ENCODE results near the gene AK3.

AK3 gene

GRCh38 chr9:4669890-4670289, 71.1 kb downstream of the AK3 start:
- TF ChIP-seq, protein P1, sequence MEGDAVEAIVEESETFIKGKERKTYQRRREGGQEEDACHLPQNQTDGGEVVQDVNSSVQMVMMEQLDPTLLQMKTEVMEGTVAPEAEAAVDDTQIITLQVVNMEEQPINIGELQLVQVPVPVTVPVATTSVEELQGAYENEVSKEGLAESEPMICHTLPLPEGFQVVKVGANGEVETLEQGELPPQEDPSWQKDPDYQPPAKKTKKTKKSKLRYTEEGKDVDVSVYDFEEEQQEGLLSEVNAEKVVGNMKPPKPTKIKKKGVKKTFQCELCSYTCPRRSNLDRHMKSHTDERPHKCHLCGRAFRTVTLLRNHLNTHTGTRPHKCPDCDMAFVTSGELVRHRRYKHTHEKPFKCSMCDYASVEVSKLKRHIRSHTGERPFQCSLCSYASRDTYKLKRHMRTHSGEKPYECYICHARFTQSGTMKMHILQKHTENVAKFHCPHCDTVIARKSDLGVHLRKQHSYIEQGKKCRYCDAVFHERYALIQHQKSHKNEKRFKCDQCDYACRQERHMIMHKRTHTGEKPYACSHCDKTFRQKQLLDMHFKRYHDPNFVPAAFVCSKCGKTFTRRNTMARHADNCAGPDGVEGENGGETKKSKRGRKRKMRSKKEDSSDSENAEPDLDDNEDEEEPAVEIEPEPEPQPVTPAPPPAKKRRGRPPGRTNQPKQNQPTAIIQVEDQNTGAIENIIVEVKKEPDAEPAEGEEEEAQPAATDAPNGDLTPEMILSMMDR (IDR thresholded peaks at IDR 0.05), result no peak
- H3K4me3 ChIP-seq (ENCODE audit: low read depth, low read length), result no peak overlapping the region

GRCh38 chr9:4668604-4669003, 72.4 kb downstream of the AK3 start:
- no peak overlapping the region for H2AFZ ChIP-seq
- H3K4me3 ChIP-seq (ENCODE audit: low read depth, low read length), result no peak overlapping the region
- TF ChIP-seq, protein P1 (IDR thresholded peaks at IDR 0.05), result no peak
- no peaks in the 10 kb centered on the region for H3K79me2 ChIP-seq
- peaks cover 2% of the 10 kb centered on the region for H3K4me1 ChIP-seq
- no peaks in the 10 kb centered on the region for H3K27me3 ChIP-seq (ENCODE audit: control insufficient read depth, insufficient read depth, low read length)
- no peak overlapping the region for H3K9ac ChIP-seq
- H3K9me3 ChIP-seq (ENCODE audit: control insufficient read depth, low read length), result no peaks in the 10 kb centered on the region
- no peaks in the 10 kb centered on the region for H3K36me3 ChIP-seq (ENCODE audit: control insufficient read depth, insufficient read depth, low read length)
- no peak overlapping the region for H3K27ac ChIP-seq
- H3K4me2 ChIP-seq (ENCODE audit: low read length), result no peak overlapping the region

More at GRCh38 chr9:4669890-4670289, 71.1 kb downstream of the AK3 start:
- Histone ChIP-seq H3K36me3 (ENCODE audit: control insufficient read depth, insufficient read depth, low read length) (no peaks in the 10 kb centered on the region), H3K4me1 (peaks cover 2% of the 10 kb centered on the region), H3K27ac (no peak overlapping the region), H3K9ac (no peak overlapping the region), H3K4me2 (ENCODE audit: low read length) (no peak overlapping the region), H2AFZ (no peak overlapping the region), H3K27me3 (ENCODE audit: control insufficient read depth, insufficient read depth, low read length) (no peaks in the 10 kb centered on the region), H3K9me3 (ENCODE audit: control insufficient read depth, low read length) (no peaks in the 10 kb centered on the region), H3K79me2 (no peaks in the 10 kb centered on the region)

DNA sequence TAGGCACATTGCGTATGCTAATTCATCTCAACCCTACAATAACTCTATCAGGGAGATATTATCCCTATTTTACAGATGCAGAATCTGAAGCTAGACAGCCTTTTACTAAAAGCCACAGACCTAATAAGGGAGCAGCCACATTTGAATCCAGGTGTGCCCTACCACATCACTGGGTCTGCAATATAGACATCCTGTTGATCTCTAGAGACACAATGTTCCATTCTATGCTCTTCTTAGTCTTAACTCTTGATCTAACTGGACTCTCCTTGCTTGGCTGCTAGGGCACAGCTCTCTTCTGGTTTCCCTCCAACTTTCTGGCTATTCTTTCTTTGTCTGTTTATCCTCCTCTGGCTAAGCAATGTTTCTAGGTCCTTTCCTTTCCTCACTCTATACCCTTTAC, 73.3 kb downstream of the AK3 start:
- Histone ChIP-seq H3K9ac (no peak overlapping the region), H3K36me3 (ENCODE audit: control insufficient read depth, insufficient read depth, low read length) (no peaks in the 10 kb centered on the region), H3K79me2 (no peaks in the 10 kb centered on the region), H3K4me1 (peaks cover 2% of the 10 kb centered on the region), H3K4me2 (ENCODE audit: low read length) (no peak overlapping the region), H3K27ac (no peak overlapping the region), H3K27me3 (ENCODE audit: control insufficient read depth, insufficient read depth, low read length) (no peaks in the 10 kb centered on the region), H3K4me3 (ENCODE audit: low read depth, low read length) (no peak overlapping the region), H3K9me3 (ENCODE audit: control insufficient read depth, low read length) (no peaks in the 10 kb centered on the region), H2AFZ (no peak overlapping the region)
- TF ChIP-seq, protein P1 (IDR thresholded peaks at IDR 0.05), result no peak

GRCh38 chr9:4666042-4666699, 74.8 kb downstream of the AK3 start, which contains the start of gene SPATA6L:
Gene SPATA6L (minus strand): TSS chr9:4666480. CDS start chr9:4666250, 230 bp downstream.
- H2AFZ ChIP-seq, result peak within 1 kb of the TSS; percentile 44
- no peaks in the 10 kb centered on the region for H3K36me3 ChIP-seq (ENCODE audit: control insufficient read depth, insufficient read depth, low read length)
- H3K9ac ChIP-seq, result no peak within 1 kb of the TSS
- peak within 1 kb of the TSS; percentile 49 for H3K4me3 ChIP-seq (ENCODE audit: low read depth, low read length)
- peaks cover 2% of the 10 kb centered on the region for H3K4me1 ChIP-seq
- H3K27ac ChIP-seq, result peak within 1 kb of the TSS; percentile 56
- H3K4me2 ChIP-seq (ENCODE audit: low read length), result peak within 1 kb of the TSS; percentile 62
- no peaks in the 10 kb centered on the region for H3K79me2 ChIP-seq
- H3K27me3 ChIP-seq (ENCODE audit: control insufficient read depth, insufficient read depth, low read length), result no peaks in the 10 kb centered on the region
- no peaks in the 10 kb centered on the region for H3K9me3 ChIP-seq (ENCODE audit: control insufficient read depth, low read length)
- TF ChIP-seq, protein P1 (IDR thresholded peaks at IDR 0.05), result no peak

DNA sequence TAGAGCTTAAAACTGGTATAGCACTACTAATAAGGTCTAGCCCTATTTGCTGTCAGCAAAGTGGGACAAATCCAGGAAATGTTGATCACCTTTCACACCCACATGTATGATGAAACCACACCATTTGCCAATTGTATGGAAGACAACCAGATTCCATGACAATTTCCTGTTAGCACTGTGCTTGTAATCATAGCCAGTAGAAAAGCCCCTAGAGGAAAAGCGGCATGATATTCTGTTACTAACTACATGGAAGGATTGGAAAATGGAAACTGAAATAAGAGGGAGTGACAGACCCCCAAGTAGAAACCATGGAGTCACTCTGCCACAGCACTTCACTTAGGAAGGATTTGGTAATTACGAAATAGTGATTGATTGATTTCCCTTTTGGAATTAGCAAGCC, 75.6 kb downstream of the AK3 start:
- Histone ChIP-seq H3K4me2 (ENCODE audit: low read length) (peak overlapping the region; percentile 8), H3K4me1 (peaks cover 2% of the 10 kb centered on the region), H3K79me2 (no peaks in the 10 kb centered on the region), H3K9me3 (ENCODE audit: control insufficient read depth, low read length) (no peaks in the 10 kb centered on the region), H3K27me3 (ENCODE audit: control insufficient read depth, insufficient read depth, low read length) (no peaks in the 10 kb centered on the region), H3K9ac (no peak overlapping the region), H3K36me3 (ENCODE audit: control insufficient read depth, insufficient read depth, low read length) (no peaks in the 10 kb centered on the region), H3K27ac (peak overlapping the region; percentile 46), H3K4me3 (ENCODE audit: low read depth, low read length) (no peak overlapping the region), H2AFZ (no peak overlapping the region)
- TF ChIP-seq, protein P1 (IDR thresholded peaks at IDR 0.05), result no peak

Data from parathyroid adenoma (tissue), 2 donors.